ENCODE results near the gene EIF4H. TPM values are rescaled to one million over a fixed set of nuclear protein-coding genes. Genes with fewer than 3 reads are reported as not detected.
"Not testable (repeated sequence)": the region's sequence is repeated elsewhere in the genome, so short reads cannot be mapped to it uniquely, and the experiment has no call there.

The EIF4H gene
- total RNA-seq, 1 donor from 2014 or later, result 214 TPM

DNA sequence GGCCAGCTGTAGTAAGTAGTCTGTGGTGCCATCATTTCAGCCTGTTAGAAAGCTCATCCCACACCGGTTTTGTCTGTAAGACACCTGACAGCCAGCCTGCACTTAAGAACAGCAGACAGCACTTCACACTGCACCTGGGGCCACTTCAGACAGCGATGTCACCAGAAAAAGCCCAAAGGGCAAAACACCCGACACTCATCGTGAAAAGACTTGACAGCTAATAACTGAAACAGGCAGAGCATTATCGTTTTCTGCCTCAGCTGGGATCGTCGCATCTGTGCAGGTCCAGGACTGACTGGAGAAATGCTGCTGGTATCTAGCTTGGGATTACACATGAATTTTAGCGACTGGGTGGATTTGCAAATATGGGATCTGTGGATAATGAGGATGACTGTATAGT lies 18.9 kb downstream of the EIF4H start:
- Mint-ChIP-seq H3K4me1 (no peaks in the 10 kb centered on the region), H3K4me3 (no peak overlapping the region), H3K36me3 (peaks cover 43% of the 10 kb centered on the region), H3K27ac (no peak overlapping the region), H3K27me3 (ENCODE audit: insufficient read depth, low read depth) (no peaks in the 10 kb centered on the region), H3K9me3 (no peaks in the 10 kb centered on the region)
- Histone ChIP-seq H3K4me2 (no peak overlapping the region), H3K9ac (no peak overlapping the region), H3K9me3 (ENCODE audit: low read depth) (no peaks in the 10 kb centered on the region), H3K4me1 (no peaks in the 10 kb centered on the region), H3F3A (ENCODE audit: low read depth) (peaks cover 25% of the 10 kb centered on the region), H3K4me3 (no peak overlapping the region), H3K36me3 (peaks cover 40% of the 10 kb centered on the region), H3K27ac (no peak overlapping the region), H2AFZ (replicated peaks) (no peak overlapping the region), H3K79me2 (ENCODE audit: low read depth) (peaks cover 32% of the 10 kb centered on the region), H4K20me1 (ENCODE audit: low read depth) (peaks cover 42% of the 10 kb centered on the region), H3K27me3 (no peaks in the 10 kb centered on the region)
- no peak for DNase-seq (ENCODE audit: low spot score)
- TF ChIP-seq, protein P1, sequence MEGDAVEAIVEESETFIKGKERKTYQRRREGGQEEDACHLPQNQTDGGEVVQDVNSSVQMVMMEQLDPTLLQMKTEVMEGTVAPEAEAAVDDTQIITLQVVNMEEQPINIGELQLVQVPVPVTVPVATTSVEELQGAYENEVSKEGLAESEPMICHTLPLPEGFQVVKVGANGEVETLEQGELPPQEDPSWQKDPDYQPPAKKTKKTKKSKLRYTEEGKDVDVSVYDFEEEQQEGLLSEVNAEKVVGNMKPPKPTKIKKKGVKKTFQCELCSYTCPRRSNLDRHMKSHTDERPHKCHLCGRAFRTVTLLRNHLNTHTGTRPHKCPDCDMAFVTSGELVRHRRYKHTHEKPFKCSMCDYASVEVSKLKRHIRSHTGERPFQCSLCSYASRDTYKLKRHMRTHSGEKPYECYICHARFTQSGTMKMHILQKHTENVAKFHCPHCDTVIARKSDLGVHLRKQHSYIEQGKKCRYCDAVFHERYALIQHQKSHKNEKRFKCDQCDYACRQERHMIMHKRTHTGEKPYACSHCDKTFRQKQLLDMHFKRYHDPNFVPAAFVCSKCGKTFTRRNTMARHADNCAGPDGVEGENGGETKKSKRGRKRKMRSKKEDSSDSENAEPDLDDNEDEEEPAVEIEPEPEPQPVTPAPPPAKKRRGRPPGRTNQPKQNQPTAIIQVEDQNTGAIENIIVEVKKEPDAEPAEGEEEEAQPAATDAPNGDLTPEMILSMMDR (IDR thresholded peaks at IDR 0.05), result no peak
- TF ChIP-seq EZH2phosphoT487 (IDR thresholded peaks at IDR 0.05), result no peak
- no peak for TF ChIP-seq EZH2 (IDR thresholded peaks at IDR 0.05)

DNA sequence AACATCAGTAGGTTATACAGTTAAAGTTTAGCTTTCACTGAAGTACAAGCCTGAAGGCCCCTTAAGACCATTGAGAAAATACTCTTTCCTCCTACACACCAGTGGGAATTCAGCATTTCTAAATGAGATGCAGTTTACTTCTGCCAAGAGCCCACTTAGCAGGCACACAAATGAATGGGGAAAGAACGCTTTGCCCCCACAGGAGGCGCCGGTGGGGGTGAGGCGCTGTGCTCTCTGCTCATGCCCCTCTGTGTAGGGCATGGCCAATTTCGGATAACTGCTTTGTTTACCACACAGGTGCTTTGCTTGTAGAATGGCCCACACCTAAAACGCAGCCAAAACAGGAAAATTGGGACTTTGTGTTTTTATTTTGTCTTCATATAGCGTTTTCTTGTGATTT lies 19.8 kb downstream of the EIF4H start:
- Histone ChIP-seq H3K4me3 (no peak overlapping the region), H3K4me1 (no peaks in the 10 kb centered on the region), H3F3A (ENCODE audit: low read depth) (peaks cover 32% of the 10 kb centered on the region), H3K36me3 (peaks cover 40% of the 10 kb centered on the region), H3K9me3 (ENCODE audit: low read depth) (no peaks in the 10 kb centered on the region), H3K27ac (no peak overlapping the region), H3K9ac (no peak overlapping the region), H3K4me2 (no peak overlapping the region), H4K20me1 (ENCODE audit: low read depth) (peaks cover 34% of the 10 kb centered on the region), H2AFZ (replicated peaks) (no peak overlapping the region), H3K79me2 (ENCODE audit: low read depth) (peaks cover 23% of the 10 kb centered on the region), H3K27me3 (no peaks in the 10 kb centered on the region)
- Mint-ChIP-seq H3K4me3 (no peak overlapping the region), H3K4me1 (no peaks in the 10 kb centered on the region), H3K27me3 (ENCODE audit: insufficient read depth, low read depth) (no peaks in the 10 kb centered on the region), H3K36me3 (peaks cover 36% of the 10 kb centered on the region), H3K9me3 (no peaks in the 10 kb centered on the region), H3K27ac (no peak overlapping the region)
- TF ChIP-seq EZH2 (IDR thresholded peaks at IDR 0.05), result no peak
- TF ChIP-seq, protein P1 (IDR thresholded peaks at IDR 0.05), result no peak
- no peak for TF ChIP-seq EZH2phosphoT487 (IDR thresholded peaks at IDR 0.05)
- no peak for DNase-seq (ENCODE audit: low spot score)

DNA sequence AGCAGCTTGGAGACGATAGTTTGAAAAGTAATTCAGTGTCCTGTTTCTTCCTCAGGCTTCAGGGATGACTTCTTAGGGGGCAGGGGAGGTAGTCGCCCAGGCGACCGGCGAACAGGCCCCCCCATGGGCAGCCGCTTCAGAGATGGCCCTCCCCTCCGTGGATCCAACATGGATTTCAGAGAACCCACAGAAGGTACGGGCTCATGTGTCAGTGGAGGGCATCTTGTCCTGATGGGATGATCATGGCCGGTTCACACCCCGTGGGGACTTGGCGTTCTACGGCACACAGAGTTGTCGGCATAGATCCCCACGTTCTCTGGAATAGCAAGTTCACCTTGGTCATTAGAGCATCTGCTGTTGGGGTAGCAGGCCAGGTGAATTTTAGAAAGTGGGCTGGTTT lies 20.5 kb downstream of the EIF4H start:
- peaks cover 26% of the 10 kb centered on the region for H4K20me1 ChIP-seq (ENCODE audit: low read depth)
- H3K4me3 Mint-ChIP-seq, result no peak overlapping the region
- H3K4me2 ChIP-seq, result no peak overlapping the region
- peaks cover 39% of the 10 kb centered on the region for H3F3A ChIP-seq (ENCODE audit: low read depth)
- H3K27ac ChIP-seq, result no peak overlapping the region
- H3K27ac Mint-ChIP-seq, result no peak overlapping the region
- peaks cover 15% of the 10 kb centered on the region for H3K79me2 ChIP-seq (ENCODE audit: low read depth)
- no peaks in the 10 kb centered on the region for H3K4me1 ChIP-seq
- TF ChIP-seq, protein P1 (IDR thresholded peaks at IDR 0.05), result no peak
- TF ChIP-seq EZH2phosphoT487 (IDR thresholded peaks at IDR 0.05) (no peak), EZH2 (IDR thresholded peaks at IDR 0.05) (no peak)
- H3K36me3 Mint-ChIP-seq, result peaks cover 34% of the 10 kb centered on the region
- H3K9me3 ChIP-seq (ENCODE audit: low read depth), result no peaks in the 10 kb centered on the region
- H3K27me3 Mint-ChIP-seq (ENCODE audit: insufficient read depth, low read depth), result no peaks in the 10 kb centered on the region
- no peaks in the 10 kb centered on the region for H3K9me3 Mint-ChIP-seq
- no peak for DNase-seq (ENCODE audit: low spot score)
- no peaks in the 10 kb centered on the region for H3K27me3 ChIP-seq
- no peak overlapping the region for H2AFZ ChIP-seq (replicated peaks)
- no peak overlapping the region for H3K9ac ChIP-seq
- H3K4me3 ChIP-seq, result no peak overlapping the region
- H3K36me3 ChIP-seq, result peaks cover 33% of the 10 kb centered on the region
- H3K4me1 Mint-ChIP-seq, result no peaks in the 10 kb centered on the region

DNA sequence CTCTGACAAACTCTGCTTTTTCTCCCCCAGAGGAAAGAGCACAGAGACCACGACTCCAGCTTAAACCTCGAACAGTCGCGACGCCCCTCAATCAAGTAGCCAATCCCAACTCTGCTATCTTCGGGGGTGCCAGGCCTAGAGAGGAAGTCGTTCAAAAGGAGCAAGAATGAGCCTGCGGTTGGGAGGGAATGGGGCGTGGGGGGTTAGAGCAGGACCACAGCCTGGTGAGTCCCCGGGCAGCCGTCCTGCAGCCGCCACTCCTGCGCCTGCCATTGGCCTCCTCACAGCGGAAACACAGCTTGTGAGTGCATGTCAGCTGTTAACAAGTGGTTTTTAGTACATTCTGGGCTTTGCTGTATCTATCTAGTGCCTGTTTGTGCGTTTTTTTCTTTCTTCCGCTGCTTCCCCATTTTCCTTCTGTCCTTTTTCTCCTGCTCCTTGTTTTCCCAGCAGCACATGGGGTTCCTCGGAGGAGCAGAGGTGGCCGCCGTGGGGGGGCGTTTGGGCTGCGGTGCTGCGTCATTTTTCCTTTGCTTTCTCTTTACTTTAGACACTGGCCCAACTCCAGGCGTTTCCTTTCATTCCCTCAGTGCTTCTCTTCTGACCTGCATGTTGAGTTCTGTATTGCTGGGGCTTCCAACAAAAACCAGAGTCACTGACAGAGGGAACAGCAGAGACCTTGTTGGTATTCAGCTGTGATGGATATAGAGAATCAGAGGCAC lies 21.1 kb downstream of the EIF4H start:
- not testable (repeated sequence) for H3K9me3 Mint-ChIP-seq; H3K27me3 Mint-ChIP-seq (ENCODE audit: insufficient read depth, low read depth); DNase-seq (ENCODE audit: low spot score); H3K9me3 ChIP-seq (ENCODE audit: low read depth); H3K27me3 ChIP-seq; H3K27ac ChIP-seq; H3K79me2 ChIP-seq (ENCODE audit: low read depth); H3K27ac Mint-ChIP-seq; H3K4me1 ChIP-seq; H3K4me3 ChIP-seq; H2AFZ ChIP-seq (replicated peaks); H3K4me2 ChIP-seq; H3K4me1 Mint-ChIP-seq; H3K9ac ChIP-seq; H3K4me3 Mint-ChIP-seq
- Histone ChIP-seq H3F3A (ENCODE audit: low read depth) (peaks cover 45% of the 10 kb centered on the region), H3K36me3 (peaks cover 27% of the 10 kb centered on the region), H4K20me1 (ENCODE audit: low read depth) (peaks cover 20% of the 10 kb centered on the region)
- peaks cover 30% of the 10 kb centered on the region for H3K36me3 Mint-ChIP-seq

DNA sequence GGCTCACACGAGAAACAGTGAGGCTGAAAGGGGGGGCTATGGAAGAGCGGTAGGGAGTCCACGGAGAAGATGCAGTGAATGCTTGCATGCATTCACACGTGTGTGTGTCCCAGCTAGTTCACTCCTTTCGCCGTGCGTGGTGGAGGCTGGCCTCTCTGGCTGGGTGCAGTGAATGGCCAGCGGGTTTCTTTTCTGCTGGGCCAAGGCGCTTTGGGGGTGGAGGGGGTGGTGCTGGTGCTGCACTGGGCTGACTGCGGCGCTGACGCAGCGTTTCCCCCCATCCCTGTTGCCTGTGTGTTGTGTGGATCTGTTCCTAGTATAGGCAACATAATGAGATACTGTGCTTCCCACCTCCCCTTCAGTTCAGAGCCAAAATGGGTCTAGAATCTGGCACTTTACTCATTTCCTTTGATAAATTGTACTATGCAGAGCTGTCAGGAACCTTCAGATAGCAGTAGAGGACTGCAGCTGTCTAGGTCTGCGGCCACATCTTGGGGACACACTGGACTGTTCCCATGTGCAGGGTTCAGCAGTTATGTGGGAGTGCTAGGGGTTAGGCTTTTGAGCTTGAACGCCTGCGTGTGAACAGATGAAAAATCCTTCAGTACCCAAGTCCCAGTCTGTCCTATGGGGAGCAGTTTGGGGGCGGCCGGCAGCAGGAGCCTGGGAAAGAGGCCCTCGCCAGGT lies 22.0 kb downstream of the EIF4H start:
- peaks cover 29% of the 10 kb centered on the region for H3K36me3 Mint-ChIP-seq
- H3K4me3 ChIP-seq; H3K9me3 ChIP-seq (ENCODE audit: low read depth); H3K27ac Mint-ChIP-seq; H2AFZ ChIP-seq (replicated peaks); H3K4me1 Mint-ChIP-seq; H3K9ac ChIP-seq; H3K9me3 Mint-ChIP-seq; H3K27me3 Mint-ChIP-seq (ENCODE audit: insufficient read depth, low read depth); H3K27me3 ChIP-seq; H3K4me2 ChIP-seq; DNase-seq (ENCODE audit: low spot score); H3K79me2 ChIP-seq (ENCODE audit: low read depth); H3K4me3 Mint-ChIP-seq; H3K4me1 ChIP-seq; H3K27ac ChIP-seq: not testable (repeated sequence)
- H3F3A ChIP-seq (ENCODE audit: low read depth), result peaks cover 42% of the 10 kb centered on the region
- H4K20me1 ChIP-seq (ENCODE audit: low read depth), result peaks cover 14% of the 10 kb centered on the region
- H3K36me3 ChIP-seq, result peaks cover 19% of the 10 kb centered on the region
